Erythroblast (primary cell): ENCODE data around the gene HORMAD2.
"Not testable (repeated sequence)": the region's sequence is repeated elsewhere in the genome, so short reads cannot be mapped to it uniquely, and the experiment has no call there.

Experiments
- DNase-seq, 2 experiments: peaks; one replicate each; lab custom pipeline; 2025; lab: John Stamatoyannopoulos, UW
- GATA1 ChIP-seq: IDR thresholded peaks from 2 replicates; pipeline ENCODE4 v1.6.1; 2011; ENCODE audit warnings: low read depth, mild to moderate bottlenecking, control low read depth, low read length, moderate library complexity
- POLR2A ChIP-seq: IDR thresholded peaks from 2 replicates; pipeline ENCODE4 v1.6.1; 2011; ENCODE audit warnings: mild to moderate bottlenecking, low read length

The HORMAD2 gene

GRCh38 chr22:30188911-30189310, 108.6 kb downstream of the HORMAD2 start:
- DNase-seq, result peak in 1 of 2 experiments; percentile 25
- no peak for TF ChIP-seq POLR2A
- no peak for TF ChIP-seq GATA1

GRCh38 chr22:30190574-30190973, 110.3 kb downstream of the HORMAD2 start:
- no peak for DNase-seq
- no peak for TF ChIP-seq GATA1
- TF ChIP-seq POLR2A, result no peak

GRCh38 chr22:30191040-30191701, 110.9 kb downstream of the HORMAD2 start:
- no peak for TF ChIP-seq GATA1
- no peak for TF ChIP-seq POLR2A
- no peak for DNase-seq

GRCh38 chr22:30192427-30192826, 112.2 kb downstream of the HORMAD2 start:
- TF ChIP-seq POLR2A (no peak), GATA1 (no peak)
- no peak for DNase-seq

GRCh38 chr22:30193031-30193775, 112.9 kb downstream of the HORMAD2 start:
- TF ChIP-seq POLR2A, result no peak
- no peak for TF ChIP-seq GATA1
- DNase-seq, result no peak

GRCh38 chr22:30195245-30196140, 115.2 kb downstream of the HORMAD2 start:
- TF ChIP-seq POLR2A (no peak), GATA1 (no peak)
- peak; percentile 18 to 31 for DNase-seq

GRCh38 chr22:30196141-30196879, 116.0 kb downstream of the HORMAD2 start:
- peak; percentile 21 to 64 for DNase-seq
- TF ChIP-seq POLR2A (no peak), GATA1 (no peak)

- no peak for DNase-seq
Measured at GRCh38 chr22:30196880-30197336, 116.6 kb downstream of the HORMAD2 start.

GRCh38 chr22:30197389-30197788, 117.1 kb downstream of the HORMAD2 start:
- DNase-seq, result no peak
- no peak for TF ChIP-seq POLR2A
- TF ChIP-seq GATA1, result no peak

More at GRCh38 chr22:30196880-30197336, 116.6 kb downstream of the HORMAD2 start:
- TF ChIP-seq POLR2A, result no peak
- TF ChIP-seq GATA1, result no peak

- TF ChIP-seq GATA1 (no peak), POLR2A (no peak)
- no peak for DNase-seq
Measured at GRCh38 chr22:30198152-30198825, 118.0 kb downstream of the HORMAD2 start.

- no peak for DNase-seq
- TF ChIP-seq POLR2A (no peak), GATA1 (no peak)
Measured at GRCh38 chr22:30198921-30199320, 118.7 kb downstream of the HORMAD2 start.

GRCh38 chr22:30200905-30201304, 120.6 kb downstream of the HORMAD2 start:
- DNase-seq, result not testable (repeated sequence)
